ENCODE measurements around the gene ABI1.
"Not testable (repeated sequence)": the region's sequence is repeated elsewhere in the genome, so short reads cannot be mapped to it uniquely, and the experiment has no call there.

Gene ABI1

DNA sequence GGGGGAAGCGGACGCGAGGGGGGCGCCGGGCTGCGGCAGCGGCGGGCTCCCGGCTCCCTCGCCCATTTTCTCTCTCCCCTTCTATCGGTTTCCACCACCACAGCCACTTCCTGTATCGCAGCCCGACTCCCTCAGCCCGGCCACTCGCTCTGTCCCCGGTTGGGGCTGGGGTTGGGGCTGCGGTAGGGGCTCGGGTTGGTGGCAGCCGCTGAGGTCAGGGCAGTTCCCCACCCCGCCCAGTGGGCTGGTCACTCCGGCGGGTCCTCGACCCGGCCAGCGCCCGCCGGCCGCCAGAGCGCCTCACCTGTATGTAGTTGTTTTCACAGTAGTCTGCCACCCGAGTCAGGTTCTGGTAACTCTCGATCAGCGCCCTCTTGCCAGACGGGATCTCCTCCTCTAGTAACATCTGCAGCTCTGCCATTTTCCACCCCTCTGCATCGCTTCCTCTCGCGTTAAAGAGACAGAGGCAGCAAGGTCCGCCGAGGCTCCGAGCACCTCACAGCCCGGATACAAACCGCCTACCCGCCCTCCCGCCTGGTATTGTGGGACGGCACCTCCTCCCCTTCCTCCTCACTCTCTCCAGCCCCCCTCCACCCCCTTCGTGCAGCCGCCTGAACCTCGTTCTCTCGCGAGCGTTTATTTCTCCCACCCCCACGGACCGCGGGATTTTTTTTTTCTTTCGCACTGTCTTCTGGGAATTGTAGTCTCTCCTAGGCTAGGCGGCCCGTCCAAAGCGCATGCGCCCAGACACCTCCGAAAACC lies at the start of gene ABI1:
Gene ABI1 (minus strand): TSS at position 516 of the 762 bp plus-strand sequence. CDS start 95 bp downstream, at position 421.
- DNase-seq (ENCODE audit: low read depth): peak; percentile 94

DNA sequence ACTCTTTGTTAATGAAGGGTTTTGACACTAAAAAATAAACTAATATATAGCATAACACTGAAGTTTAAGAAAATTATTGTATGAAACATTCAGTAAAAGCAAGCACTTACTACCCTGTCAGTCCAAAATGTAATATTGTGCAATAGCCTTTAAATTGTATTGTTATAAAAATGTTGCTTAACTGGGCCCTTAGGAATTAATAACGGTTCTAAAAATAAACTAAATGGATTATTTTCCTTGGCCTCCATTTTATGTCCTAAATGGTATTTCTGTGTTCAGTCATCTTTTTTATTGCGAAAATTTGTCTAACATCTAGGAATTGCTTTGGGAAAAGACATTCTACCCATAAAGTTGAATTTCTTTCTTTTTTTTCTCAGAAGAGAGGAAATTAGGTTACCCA lies 49.0 kb upstream of the ABI1 start:
- no peak for DNase-seq (ENCODE audit: low read depth)

- DNase-seq (ENCODE audit: low read depth): not testable (repeated sequence)
Measured at GRCh38 chr10:26905253-26905781, 44.6 kb upstream of the ABI1 start.

DNA sequence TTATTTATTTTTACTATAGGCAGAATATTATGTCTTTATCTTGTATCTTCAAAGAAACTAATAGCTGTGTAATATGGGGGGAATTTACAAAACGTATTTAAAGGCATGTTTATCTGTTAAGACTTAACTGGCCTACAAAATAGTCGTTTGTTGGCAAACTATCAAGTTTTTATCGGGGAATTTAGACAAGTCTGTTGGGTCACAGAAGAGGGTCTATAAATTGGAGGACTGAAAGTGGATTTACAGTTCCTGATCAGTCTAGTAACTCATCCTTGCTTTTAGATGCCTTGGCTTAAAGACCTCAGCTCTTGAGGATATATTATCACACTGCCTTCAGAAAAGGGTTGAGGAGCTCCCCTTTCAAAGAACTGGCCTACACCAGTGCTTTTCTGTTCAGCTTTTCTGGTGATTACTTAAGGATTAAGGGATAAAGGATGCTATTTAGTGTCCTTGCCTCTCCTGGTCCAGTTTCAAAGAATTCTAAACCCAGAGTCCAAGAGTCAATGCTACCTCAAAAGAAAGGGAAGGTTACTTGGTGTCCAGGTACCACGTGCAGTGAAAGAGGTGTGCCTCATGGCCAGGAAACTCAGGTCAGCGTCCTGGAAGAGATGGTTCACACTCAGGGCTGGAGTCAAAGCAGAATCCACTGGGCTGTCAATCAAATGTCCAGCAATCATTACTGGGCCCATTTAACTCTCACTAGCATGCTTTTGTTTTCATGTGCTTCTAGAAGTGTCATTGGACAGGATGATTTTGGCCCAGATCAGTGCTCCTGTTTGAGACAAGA lies 42.9 kb upstream of the ABI1 start:
- DNase-seq (ENCODE audit: low read depth): no peak

DNA sequence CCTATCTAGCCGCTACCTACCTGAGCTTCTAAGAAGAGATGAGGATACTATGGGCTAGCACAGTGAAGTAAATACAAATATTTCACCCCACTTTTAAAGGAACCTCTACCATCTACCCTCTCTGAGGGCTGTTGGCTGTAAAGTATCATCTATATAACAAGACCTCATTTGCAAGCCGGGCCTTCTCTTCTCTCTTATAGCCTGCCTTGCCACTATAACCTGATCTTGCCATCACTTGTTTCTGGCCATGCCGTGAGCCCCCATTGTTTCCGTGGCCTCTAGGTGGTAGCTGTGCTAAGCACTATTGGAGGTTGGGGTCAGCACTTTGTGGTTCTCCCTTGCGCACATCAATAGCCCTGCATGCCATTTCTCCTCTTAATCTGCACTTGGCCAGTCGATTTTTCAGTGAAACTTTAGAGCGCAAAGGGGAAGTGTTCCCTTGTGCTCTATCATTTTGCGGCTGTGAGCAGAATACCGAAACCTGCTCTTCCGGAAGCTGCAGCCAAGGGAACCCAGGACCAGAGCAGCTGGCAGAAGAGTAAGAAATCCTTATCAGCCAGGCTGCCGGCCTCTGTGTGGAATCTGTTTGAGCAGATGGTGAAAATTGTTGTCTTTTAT lies 31.7 kb upstream of the ABI1 start:
- DNase-seq (ENCODE audit: low read depth): not testable (repeated sequence)

DNA sequence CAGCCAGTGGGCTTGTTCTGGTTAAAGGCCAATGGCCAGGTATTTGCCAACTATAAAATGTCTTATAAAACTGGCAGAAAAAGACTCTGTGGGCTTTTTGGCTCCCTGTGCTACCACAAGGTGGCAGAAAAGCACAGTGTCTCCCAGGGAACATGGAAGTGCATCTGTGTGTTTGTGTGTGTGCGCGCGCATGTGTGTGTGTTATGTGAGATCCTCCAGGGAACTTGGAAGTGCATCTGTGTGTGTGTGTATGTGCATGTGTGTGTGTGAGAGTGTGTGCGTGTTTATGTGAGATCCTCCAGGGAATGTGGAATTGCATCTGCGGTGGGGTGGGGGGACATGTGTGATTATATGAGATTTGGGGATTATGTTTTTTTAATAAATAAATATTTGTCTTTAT lies 30.2 kb upstream of the ABI1 start:
- peak; percentile 5 for DNase-seq (ENCODE audit: low read depth)

- DNase-seq (ENCODE audit: low read depth): no peak
Measured at GRCh38 chr10:26887611-26888215, 27.0 kb upstream of the ABI1 start.

GRCh38 chr10:26881600-26882331 lies 21.0 kb upstream of the ABI1 start:
- DNase-seq (ENCODE audit: low read depth): no peak

- no peak for DNase-seq (ENCODE audit: low read depth)
Measured at GRCh38 chr10:26879744-26880143, 19.0 kb upstream of the ABI1 start.

GRCh38 chr10:26870766-26871165 lies 10.0 kb upstream of the ABI1 start:
- no peak for DNase-seq (ENCODE audit: low read depth)

DNA sequence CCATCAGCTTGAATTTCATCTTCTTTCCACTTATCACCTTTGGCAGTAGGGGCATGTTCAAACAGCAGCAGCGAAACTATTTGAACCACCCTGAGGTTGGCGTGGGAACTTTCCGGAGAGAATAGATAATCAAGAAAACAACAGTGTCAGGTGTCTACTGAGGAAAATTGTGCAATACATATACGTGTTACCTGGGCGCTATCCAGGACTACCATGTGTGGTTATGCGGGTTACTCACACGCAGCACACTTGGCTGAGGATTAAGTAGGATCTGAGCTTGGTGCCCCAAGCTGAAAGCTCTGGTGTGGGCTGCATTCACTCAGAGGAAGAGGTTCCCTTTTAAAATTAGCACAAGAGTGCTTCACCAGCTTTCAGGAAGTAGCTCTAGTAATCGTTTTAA lies 8.8 kb upstream of the ABI1 start:
- no peak for DNase-seq (ENCODE audit: low read depth)

DNA sequence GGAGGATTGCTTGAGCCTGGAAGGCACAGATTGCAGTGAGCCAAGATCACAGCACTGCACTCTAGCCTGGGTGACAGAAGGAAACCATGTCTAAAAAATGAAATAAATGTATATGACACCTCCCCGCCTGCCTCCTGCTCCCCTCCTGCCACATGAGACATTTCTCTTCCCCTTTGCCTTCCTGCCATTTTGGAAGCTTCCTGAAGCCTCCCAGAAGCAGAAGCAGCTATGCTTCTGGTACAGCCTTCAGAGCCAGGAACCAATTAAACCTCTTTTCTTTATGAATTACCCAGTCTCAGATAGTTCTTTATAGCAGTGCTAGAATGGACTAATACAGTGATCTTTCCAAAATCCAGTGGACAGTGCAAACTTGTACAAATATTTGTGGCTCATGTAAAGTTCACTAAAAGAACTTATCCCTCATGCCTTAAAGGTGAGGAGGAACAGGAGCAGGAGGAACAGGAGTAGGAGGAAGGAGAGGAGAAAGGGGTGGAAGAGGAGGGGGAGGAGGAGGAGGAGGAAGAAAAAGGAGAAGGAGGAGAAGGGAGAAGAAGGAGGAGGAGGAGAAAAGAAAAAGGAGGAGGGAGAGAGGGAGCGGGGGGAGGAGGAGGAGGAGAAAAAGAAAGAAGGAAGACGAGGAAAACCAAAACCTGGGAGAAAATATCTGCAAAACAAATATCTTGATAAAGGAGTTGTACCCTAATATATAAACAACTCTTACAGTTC lies 2.8 kb upstream of the ABI1 start:
- no peak for DNase-seq (ENCODE audit: low read depth)

- peak; percentile 94 for DNase-seq (ENCODE audit: low read depth)
Measured at GRCh38 chr10:26861205-26861998, 644 bp upstream of the ABI1 start.

GRCh38 chr10:26860102-26860442 lies 686 bp downstream of the ABI1 start:
- DNase-seq (ENCODE audit: low read depth): peak; percentile 36

GRCh38 chr10:26859241-26860101 lies 1.3 kb downstream of the ABI1 start:
- no peak for DNase-seq (ENCODE audit: low read depth)

- no peak for DNase-seq (ENCODE audit: low read depth)
Measured at GRCh38 chr10:26858707-26859034, 2.1 kb downstream of the ABI1 start.

- DNase-seq (ENCODE audit: low read depth): no peak
Measured at GRCh38 chr10:26857991-26858706, 2.6 kb downstream of the ABI1 start.

GRCh38 chr10:26857553-26857952 lies 3.2 kb downstream of the ABI1 start:
- not testable (repeated sequence) for DNase-seq (ENCODE audit: low read depth)

- DNase-seq (ENCODE audit: low read depth): no peak
Measured at GRCh38 chr10:26855186-26855585, 5.6 kb downstream of the ABI1 start.

Data from stimulated activated CD8-positive, alpha-beta memory T cell treated with anti-CD3 and anti-CD28 coated beads, Interleukin-4, amount 100 ng/mL, for 24 hours (primary cell).